Tibial nerve (tissue), 4 donors: ENCODE results near the gene CDH18.

Experiments used
- EP300 ChIP-seq, 2 donors: sonication (generic); formaldehyde crosslinking; IDR thresholded peaks; one replicate each; pipeline ENCODE4 v1.6.1; 2017; ENCODE audit warnings: antibody characterized with exemption in 2 of 2, mild to moderate bottlenecking in 1 of 2
- POLR2A ChIP-seq, 2 donors: fragments of 450-650 bp; IDR thresholded peaks; one replicate each; pipeline ENCODE4 v1.6.1; 2017; ENCODE audit warnings: antibody characterized with exemption in 2 of 2, mild to moderate bottlenecking in 2 of 2, moderate library complexity in 2 of 2
- TF ChIP-seq, protein P1 (sequence below), 5 experiments: fragments of 200-600 bp in 3 of 5; fragments of 450-650 bp in 2 of 5; sonication (generic) in 3 of 5; IDR thresholded peaks; one replicate each; pipeline ENCODE4 v1.5.1; 2016 to 2019; ENCODE audit warnings: antibody characterized with exemption in 5 of 5, mild to moderate bottlenecking in 3 of 5, moderate library complexity in 2 of 5

DNA sequence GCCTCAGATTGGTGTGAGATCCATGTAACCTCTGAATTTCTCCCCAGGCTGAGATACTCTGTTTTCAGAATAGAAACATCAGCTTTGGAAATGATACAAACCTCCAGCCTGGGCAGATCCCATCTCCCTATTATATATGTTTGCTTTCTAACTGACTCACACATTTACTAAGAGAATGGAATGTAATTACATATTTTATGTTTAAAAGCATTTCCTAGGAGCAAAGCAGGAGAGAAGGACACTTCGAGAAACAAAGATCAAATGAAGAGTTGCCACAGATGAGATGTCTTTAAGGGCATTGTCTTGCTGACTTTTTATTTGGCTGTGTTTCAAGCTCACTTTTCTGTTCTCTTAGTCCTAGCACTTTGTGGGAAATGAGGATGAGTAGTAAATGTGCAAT, 96.3 kb downstream of the CDH18 start:
- TF ChIP-seq EP300 (IDR thresholded peaks at IDR 0.05) (no peak), POLR2A (IDR thresholded peaks at IDR 0.05) (no peak)
- TF ChIP-seq, protein P1, sequence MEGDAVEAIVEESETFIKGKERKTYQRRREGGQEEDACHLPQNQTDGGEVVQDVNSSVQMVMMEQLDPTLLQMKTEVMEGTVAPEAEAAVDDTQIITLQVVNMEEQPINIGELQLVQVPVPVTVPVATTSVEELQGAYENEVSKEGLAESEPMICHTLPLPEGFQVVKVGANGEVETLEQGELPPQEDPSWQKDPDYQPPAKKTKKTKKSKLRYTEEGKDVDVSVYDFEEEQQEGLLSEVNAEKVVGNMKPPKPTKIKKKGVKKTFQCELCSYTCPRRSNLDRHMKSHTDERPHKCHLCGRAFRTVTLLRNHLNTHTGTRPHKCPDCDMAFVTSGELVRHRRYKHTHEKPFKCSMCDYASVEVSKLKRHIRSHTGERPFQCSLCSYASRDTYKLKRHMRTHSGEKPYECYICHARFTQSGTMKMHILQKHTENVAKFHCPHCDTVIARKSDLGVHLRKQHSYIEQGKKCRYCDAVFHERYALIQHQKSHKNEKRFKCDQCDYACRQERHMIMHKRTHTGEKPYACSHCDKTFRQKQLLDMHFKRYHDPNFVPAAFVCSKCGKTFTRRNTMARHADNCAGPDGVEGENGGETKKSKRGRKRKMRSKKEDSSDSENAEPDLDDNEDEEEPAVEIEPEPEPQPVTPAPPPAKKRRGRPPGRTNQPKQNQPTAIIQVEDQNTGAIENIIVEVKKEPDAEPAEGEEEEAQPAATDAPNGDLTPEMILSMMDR (IDR thresholded peaks at IDR 0.05) = no peak
